GM21786 (cell line): ENCODE data around the gene PPP1R12A.
"Not testable (repeated sequence)": the region's sequence is repeated elsewhere in the genome, so short reads cannot be mapped to it uniquely, and the experiment has no call there.

Experiments
- ATAC-seq: cut with Tn5 transposase; IDR thresholded peaks from one replicate; pipeline ENCODE4 v1.9.1; 2021; ENCODE audit not compliant: unreplicated experiment

The PPP1R12A gene

GRCh38 chr12:79843978-79844377, 90.9 kb downstream of the PPP1R12A start:
- no peak for ATAC-seq

GRCh38 chr12:79842630-79843029, 92.3 kb downstream of the PPP1R12A start:
- ATAC-seq, result no peak

- ATAC-seq, result no peak
These were observed 93.0 kb downstream of the PPP1R12A start for GRCh38 chr12:79841878-79842265.

- no peak for ATAC-seq
These were observed 93.5 kb downstream of the PPP1R12A start for GRCh38 chr12:79841248-79841877.

- ATAC-seq, result no peak
These were observed 96.5 kb downstream of the PPP1R12A start for GRCh38 chr12:79838359-79838758.

GRCh38 chr12:79837575-79837974, 97.3 kb downstream of the PPP1R12A start:
- ATAC-seq, result no peak

- ATAC-seq, result no peak
These were observed 99.5 kb downstream of the PPP1R12A start for GRCh38 chr12:79835377-79835843.

- no peak for ATAC-seq
These were observed 100.1 kb downstream of the PPP1R12A start for GRCh38 chr12:79834712-79835376.

GRCh38 chr12:79830440-79830839, 104.5 kb downstream of the PPP1R12A start:
- ATAC-seq, result no peak

GRCh38 chr12:79828924-79829323, 106.0 kb downstream of the PPP1R12A start:
- no peak for ATAC-seq

GRCh38 chr12:79827484-79827883, 107.4 kb downstream of the PPP1R12A start:
- no peak for ATAC-seq

- no peak for ATAC-seq
These were observed 108.4 kb downstream of the PPP1R12A start for GRCh38 chr12:79826267-79827128.

GRCh38 chr12:79822475-79822874, 112.4 kb downstream of the PPP1R12A start:
- ATAC-seq, result no peak

GRCh38 chr12:79818856-79819255, 116.0 kb downstream of the PPP1R12A start:
- no peak for ATAC-seq

GRCh38 chr12:79784366-79785065, 150.4 kb downstream of the PPP1R12A start:
- not testable (repeated sequence) for ATAC-seq

- no peak for ATAC-seq
These were observed 152.6 kb downstream of the PPP1R12A start for GRCh38 chr12:79782172-79782900.

GRCh38 chr12:79778802-79779448, 156.0 kb downstream of the PPP1R12A start:
- ATAC-seq, result no peak

- ATAC-seq, result no peak
These were observed 158.8 kb downstream of the PPP1R12A start for GRCh38 chr12:79776111-79776510.

GRCh38 chr12:79775355-79776027, 159.4 kb downstream of the PPP1R12A start:
- ATAC-seq, result no peak
